M059J (cell line): Measurements from ENCODE around the gene TRIL. TPM values are rescaled to one million over a fixed set of nuclear protein-coding genes. Genes with fewer than 3 reads are reported as not detected.

Experiments
- DNase-seq: peaks from one replicate; pipeline ENCODE4 v3.0.0-alpha.2; 2012; ENCODE audit warnings: low read depth
- total RNA-seq: library from RNA; depleted of rRNA; stranded (reverse); fragments of >200 nt; shearing (Covaris generic); gene quantifications from 2 replicates; pipeline ENCODE4 v1.2.3, GENCODE V29; 2014

Gene TRIL
- total RNA-seq, 1 experiment from 2014 or later: 0.91 TPM

GRCh38 chr7:28983396-28984190, 25.5 kb upstream of the TRIL start:
- DNase-seq: no peak

- no peak for DNase-seq
Measured at GRCh38 chr7:28981161-28981465, 23.0 kb upstream of the TRIL start.

GRCh38 chr7:28980451-28981160, 22.5 kb upstream of the TRIL start:
- DNase-seq: peak; percentile 75

GRCh38 chr7:28979776-28980175, 21.6 kb upstream of the TRIL start:
- no peak for DNase-seq

- no peak for DNase-seq
Measured at GRCh38 chr7:28977881-28978280, 19.8 kb upstream of the TRIL start.

GRCh38 chr7:28976022-28976421, 17.9 kb upstream of the TRIL start:
- no peak for DNase-seq

GRCh38 chr7:28973591-28973990, 15.5 kb upstream of the TRIL start:
- DNase-seq: no peak

- no peak for DNase-seq
Measured at GRCh38 chr7:28964056-28964455, 5.9 kb upstream of the TRIL start.

GRCh38 chr7:28961972-28962371, 3.8 kb upstream of the TRIL start:
- no peak for DNase-seq

- no peak for DNase-seq
Measured at GRCh38 chr7:28960071-28960840, 2.1 kb upstream of the TRIL start.

- no peak for DNase-seq
Measured at GRCh38 chr7:28958980-28959347, 834 bp upstream of the TRIL start.

- no peak for DNase-seq
Measured at GRCh38 chr7:28957751-28958234, 337 bp downstream of the TRIL start.

GRCh38 chr7:28957064-28957750, 923 bp downstream of the TRIL start:
- DNase-seq: no peak

- DNase-seq: no peak
Measured at GRCh38 chr7:28956608-28957063, 1.5 kb downstream of the TRIL start.

GRCh38 chr7:28955718-28956607, 2.2 kb downstream of the TRIL start:
- peak; percentile 28 for DNase-seq

- no peak for DNase-seq
Measured at GRCh38 chr7:28955356-28955717, 2.8 kb downstream of the TRIL start.

GRCh38 chr7:28954946-28955345, 3.2 kb downstream of the TRIL start:
- DNase-seq: no peak

- no peak for DNase-seq
Measured at GRCh38 chr7:28954471-28954870, 3.7 kb downstream of the TRIL start.

- peak; percentile 86 for DNase-seq
Measured at GRCh38 chr7:28953633-28954032, 4.5 kb downstream of the TRIL start.

- DNase-seq: no peak
Measured at GRCh38 chr7:28942168-28942567, 16.0 kb downstream of the TRIL start.

GRCh38 chr7:28941633-28942032, 16.5 kb downstream of the TRIL start:
- DNase-seq: no peak
